ENCODE results near the gene DLG2. TPM values are rescaled to one million over a fixed set of nuclear protein-coding genes. Genes with fewer than 3 reads are reported as not detected.
"Not testable (repeated sequence)": the region's sequence is repeated elsewhere in the genome, so short reads cannot be mapped to it uniquely, and the experiment has no call there.

Gene DLG2
- total RNA-seq, 1 donor from 2014 or later = 0.40 TPM

GRCh38 chr11:85643191-85643614 lies 16.1 kb upstream of the DLG2 start:
- DNase-seq (ENCODE audit: low read depth in 2 of 2) = no peak

DNA sequence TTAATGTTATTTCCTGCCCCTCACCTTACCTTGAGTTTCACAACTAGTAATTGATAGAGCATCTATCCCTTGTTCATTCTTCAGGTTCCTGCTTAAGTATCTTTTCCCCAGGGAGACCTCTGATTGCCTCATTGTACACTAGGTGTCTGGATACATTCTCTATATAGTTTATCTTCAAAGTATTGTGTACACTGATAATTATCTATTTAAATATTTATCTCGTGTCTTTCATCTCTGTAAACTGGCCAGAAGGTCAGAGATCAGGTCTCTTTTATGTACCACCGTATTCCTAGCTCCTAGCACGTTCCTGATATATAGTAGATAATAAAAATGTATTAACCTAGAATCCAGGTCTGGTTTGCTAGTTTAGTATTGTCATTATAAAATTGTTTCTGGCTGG lies 7.6 kb upstream of the DLG2 start:
- DNase-seq (ENCODE audit: low read depth in 2 of 2) = no peak

DNA sequence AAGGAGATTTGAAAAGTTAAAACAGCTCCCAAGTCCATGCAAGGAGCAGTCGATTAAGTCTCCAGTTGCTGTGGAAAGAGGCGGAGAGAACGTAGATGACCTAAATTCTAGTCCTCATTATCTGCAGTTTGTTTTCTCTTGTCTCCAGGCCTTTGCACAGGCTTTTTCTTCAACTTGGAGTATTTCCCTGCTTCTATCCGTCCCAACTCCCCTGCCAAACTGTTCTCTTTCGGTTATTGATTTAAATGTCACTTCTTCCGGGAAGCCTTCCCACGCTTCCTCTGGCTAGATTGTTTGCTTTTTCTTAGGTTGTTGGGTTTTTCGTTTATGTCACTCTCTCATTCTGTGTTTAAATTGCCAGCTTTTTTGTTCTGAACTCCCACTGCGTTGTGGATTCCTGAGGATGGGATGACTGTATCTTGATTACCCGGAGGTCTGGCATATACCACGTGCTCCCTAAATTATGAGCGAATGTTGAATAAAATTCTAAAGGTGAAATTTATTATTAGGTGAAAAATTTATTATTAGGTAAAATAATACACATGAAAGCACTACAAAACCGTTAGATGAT lies 1.7 kb upstream of the DLG2 start:
- no peak for DNase-seq (ENCODE audit: low read depth in 2 of 2)

DNA sequence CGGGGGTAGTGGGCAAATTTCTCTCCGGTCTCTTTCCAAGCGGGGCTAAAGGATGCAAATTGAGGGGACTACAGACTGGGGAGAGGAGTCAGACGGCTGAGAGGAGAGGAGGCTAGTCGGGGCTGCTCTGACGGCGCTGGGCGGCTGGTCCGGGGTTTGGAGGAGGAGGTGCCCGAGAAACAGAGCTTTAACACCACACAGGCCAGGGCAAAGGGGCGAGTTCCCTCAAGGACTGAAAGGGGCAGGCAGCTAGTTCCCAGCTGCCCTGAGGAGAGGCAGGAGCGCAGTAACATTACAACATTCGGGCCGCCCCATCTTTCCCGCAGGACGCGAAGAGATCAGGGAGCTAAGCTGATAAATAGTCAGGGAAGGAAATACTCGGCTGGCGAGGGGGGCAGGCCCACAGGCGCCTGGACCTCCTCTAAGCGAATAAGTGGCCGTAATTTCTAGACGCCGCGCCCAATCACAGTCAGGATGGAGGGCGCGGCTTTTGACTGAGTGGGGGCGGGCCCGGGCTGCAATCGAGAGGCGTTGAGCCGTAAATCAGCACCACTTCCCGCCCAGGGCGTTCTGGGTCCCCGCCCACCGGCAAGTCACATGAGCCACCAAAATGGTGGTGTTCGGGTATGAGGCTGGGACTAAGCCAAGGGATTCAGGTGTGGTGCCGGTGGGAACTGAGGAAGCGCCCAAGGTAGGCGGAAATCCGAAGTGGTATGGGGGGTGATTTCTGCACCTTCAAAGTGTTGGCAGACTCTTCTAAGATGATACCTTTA lies 1.0 kb upstream of the DLG2 start, which contains the start of gene TMEM126B:
Gene TMEM126B (plus strand): TSS at position 596 of the 773 bp plus-strand sequence. CDS start 15 bp downstream, at position 611.
- DNase-seq (ENCODE audit: low read depth in 2 of 2) = peak; percentile 97

- DNase-seq (ENCODE audit: low read depth in 2 of 2) = no peak
Observed at GRCh38 chr11:85626496-85626895, 648 bp downstream of the DLG2 start.

DNA sequence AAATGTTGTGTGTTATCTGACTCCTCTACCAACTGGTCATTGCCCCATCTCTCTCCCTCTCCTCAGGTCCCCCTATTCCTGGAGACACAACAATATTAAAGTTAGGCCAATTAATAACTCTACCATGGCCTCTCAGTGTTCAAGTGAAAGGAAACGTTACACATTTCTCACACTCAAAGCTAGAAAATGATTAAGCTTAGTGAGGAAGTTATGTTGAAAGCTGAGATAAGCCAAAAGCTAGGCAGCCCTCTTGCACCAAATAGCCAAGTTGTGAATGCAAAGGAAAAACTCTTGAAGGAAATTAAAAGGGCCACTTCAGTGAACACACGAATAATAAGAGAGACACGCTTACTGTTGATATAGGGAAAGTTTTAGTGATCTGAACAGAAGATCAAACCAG lies 6.9 kb downstream of the DLG2 start:
- DNase-seq (ENCODE audit: low read depth in 2 of 2) = no peak

GRCh38 chr11:85619499-85619898 lies 7.6 kb downstream of the DLG2 start:
- DNase-seq (ENCODE audit: low read depth in 2 of 2) = no peak

DNA sequence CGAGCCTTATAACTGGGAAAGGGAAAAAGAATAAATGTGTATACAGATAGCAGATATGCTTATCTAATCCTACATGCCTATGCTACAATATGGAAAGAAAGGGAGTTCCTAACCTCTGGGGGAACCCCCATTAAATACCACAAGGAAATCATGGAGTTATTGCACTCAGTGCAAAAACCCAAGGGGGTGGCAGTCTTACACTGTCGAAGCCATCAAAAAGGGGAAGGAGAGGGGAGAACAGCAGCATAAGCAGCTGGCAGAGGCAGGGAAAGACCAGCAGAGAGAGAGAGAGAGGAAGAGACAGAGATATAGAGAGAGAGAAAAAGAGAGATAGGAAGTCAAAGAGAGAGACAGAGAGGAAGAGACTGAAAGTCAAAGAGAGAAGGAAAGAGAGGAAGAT lies 15.5 kb downstream of the DLG2 start:
- not testable (repeated sequence) for DNase-seq (ENCODE audit: low read depth in 2 of 2)

DNA sequence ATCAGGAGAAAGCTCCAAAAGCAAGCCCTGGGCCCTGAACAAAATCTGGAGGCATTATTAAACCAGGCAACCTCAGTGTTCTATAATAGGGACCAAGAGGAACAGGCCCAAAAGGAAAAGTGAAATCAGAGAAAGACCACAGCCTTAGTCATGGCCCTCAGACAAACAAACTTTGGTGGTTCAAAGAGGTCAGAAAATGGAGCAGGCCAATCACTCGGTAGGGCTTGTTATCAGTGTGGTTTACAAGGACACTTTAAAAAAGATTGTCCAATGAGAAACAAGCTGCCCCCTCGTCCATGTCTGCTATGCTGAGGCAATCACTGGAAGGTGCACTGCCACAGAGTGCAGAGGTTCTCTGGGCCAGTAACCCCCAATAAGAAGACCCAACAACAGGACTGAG lies 17.9 kb downstream of the DLG2 start:
- DNase-seq (ENCODE audit: low read depth in 2 of 2) = not testable (repeated sequence)

- not testable (repeated sequence) for DNase-seq (ENCODE audit: low read depth in 2 of 2)
Observed at GRCh38 chr11:85608621-85609020, 18.5 kb downstream of the DLG2 start.

DNA sequence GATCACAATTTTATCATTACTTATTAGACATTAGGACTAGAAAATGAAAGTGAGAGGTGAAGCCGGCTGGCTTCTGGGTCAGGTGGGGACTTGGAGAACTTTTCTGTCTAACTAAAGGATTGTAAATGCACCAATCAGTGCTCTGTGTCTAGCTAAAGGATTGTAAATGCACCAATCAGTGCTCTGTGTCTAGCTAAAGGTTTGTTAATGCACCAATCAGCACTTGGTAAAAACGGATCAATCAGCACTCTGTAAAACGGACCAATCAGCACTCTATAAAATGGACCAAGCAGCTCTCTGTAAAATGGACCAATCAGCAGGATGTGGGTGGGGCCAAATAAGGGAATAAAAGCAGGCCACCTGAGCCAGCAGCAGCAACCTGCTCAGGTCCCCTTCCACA lies 20.9 kb downstream of the DLG2 start:
- not testable (repeated sequence) for DNase-seq (ENCODE audit: low read depth in 2 of 2)

- DNase-seq (ENCODE audit: low read depth in 2 of 2) = no peak
Observed at GRCh38 chr11:85603220-85603619, 23.9 kb downstream of the DLG2 start.

GRCh38 chr11:85602526-85603213 lies 24.5 kb downstream of the DLG2 start:
- no peak for DNase-seq (ENCODE audit: low read depth in 2 of 2)

- DNase-seq (ENCODE audit: low read depth in 2 of 2) = peak in 1 of 2 donors; percentile 1
Observed at GRCh38 chr11:85599083-85599482, 28.1 kb downstream of the DLG2 start.

DNA sequence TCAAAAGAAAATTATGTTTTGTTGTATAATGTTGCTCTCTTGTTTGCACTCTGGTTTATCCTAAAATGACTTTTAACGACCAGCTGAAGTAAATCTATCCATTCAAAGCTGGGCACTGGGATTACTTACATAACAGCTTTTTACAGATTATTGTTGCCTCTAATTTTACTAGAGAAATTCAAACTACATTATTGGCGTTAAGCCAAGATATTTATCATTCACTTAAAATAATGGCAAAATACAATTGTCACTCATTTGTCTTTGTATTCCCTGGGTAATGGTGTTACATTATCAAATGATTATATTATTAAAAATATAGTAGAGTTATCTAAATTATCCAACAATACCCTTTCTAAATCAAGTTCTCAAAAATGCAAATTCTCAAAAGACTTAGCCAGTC lies 30.3 kb downstream of the DLG2 start:
- no peak for DNase-seq (ENCODE audit: low read depth in 2 of 2)

- peak; percentile 54 to 70 for DNase-seq (ENCODE audit: low read depth in 2 of 2)
Observed at GRCh38 chr11:85595285-85595884, 31.8 kb downstream of the DLG2 start.

DNA sequence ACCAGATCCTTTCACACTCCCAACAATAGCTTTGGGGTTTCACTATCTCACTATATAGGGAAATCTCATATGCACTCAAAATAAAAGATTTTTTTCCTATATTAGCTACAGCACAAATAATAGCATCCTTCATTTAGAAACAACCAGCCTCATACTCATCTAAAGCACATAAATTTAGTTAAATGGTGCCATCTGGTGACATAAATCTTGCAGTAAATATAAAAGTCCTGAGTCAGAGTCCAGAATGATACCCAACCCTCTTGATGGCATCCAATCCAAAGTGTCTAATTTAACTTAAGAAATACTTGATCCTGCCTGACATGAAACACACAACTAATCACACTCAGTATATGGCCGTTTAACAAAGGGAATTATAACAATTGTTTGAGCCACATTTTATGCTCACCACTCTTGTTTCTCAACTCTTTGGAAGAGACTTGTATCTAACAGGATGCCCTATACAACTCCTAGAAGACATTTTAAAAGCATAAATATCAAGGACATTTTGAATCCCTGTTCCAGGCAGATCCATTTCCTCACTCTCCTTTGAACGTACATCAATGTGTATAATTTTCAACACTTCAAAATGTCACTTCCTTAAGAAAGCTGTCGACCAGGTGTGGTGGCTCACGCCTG lies 36.2 kb downstream of the DLG2 start:
- peak; percentile 4 to 7 for DNase-seq (ENCODE audit: low read depth in 2 of 2)

DNA sequence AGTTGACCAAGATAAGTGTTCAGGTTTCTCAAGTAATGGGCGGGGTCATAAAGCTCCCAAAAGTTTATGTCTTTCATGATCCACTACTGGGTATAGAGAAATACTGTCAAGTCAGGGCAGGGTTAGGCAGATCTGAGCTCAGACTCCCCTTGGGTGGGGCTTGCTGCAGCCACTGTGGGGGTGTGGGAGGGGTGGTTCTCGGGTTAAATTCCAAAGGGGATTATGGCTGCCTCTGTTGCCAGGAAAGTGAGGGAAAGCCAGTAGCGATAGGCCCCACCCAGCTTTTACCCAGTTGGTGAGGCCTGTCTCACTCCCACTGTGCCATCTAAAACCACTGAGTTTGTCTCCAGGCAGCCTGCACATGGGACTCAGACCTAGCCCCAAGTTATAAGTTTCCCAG lies 37.8 kb downstream of the DLG2 start:
- no peak for DNase-seq (ENCODE audit: low read depth in 2 of 2)

- DNase-seq (ENCODE audit: low read depth in 2 of 2) = no peak
Observed at GRCh38 chr11:85582111-85582510, 45.0 kb downstream of the DLG2 start.

GRCh38 chr11:85575388-85575787 lies 51.8 kb downstream of the DLG2 start:
- no peak for DNase-seq (ENCODE audit: low read depth in 2 of 2)

GRCh38 chr11:85572056-85572455 lies 55.1 kb downstream of the DLG2 start:
- DNase-seq (ENCODE audit: low read depth in 2 of 2) = no peak

DNA sequence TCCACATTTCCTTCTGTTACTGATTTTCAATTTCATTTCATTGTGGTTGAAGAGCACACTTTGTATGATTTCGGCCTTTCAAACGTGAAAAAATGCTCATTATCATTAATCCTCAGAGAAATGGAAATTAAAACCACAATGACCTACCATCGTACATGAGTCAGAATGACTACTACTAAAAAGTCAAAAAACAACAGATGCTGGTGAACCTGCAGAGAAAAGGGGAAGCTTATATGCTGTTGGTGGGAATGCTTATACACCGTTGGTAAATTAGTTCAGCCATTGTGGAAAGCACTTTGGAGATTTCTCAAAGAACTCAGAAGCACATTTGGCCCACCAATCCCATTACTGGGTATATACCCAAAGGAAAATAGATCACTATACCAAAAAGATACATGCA lies 57.6 kb downstream of the DLG2 start:
- DNase-seq (ENCODE audit: low read depth in 2 of 2) = no peak

All from lung microvascular endothelial cell (primary cell).